ENCODE measurements around the gene MINDY4. TPM values are rescaled to one million over a fixed set of nuclear protein-coding genes. Genes with fewer than 3 reads are reported as not detected.
A peak's percentile ranks its signal among the peaks of the same experiment; 100 is the strongest.

The MINDY4 gene
- total RNA-seq, 1 donor from 2014 or later = 4.7 TPM

- Mint-ChIP-seq H3K27ac (ENCODE audit: unreplicated experiment) (no peak overlapping the region), H3K4me1 (ENCODE audit: unreplicated experiment) (peaks cover 3% of the 10 kb centered on the region), H3K36me3 (ENCODE audit: low read depth, unreplicated experiment) (peaks cover 12% of the 10 kb centered on the region), H3K4me3 (ENCODE audit: unreplicated experiment) (no peak overlapping the region), H3K9me3 (ENCODE audit: unreplicated experiment) (no peaks in the 10 kb centered on the region), H3K27me3 (ENCODE audit: unreplicated experiment) (peaks cover 4% of the 10 kb centered on the region)
- no peak for DNase-seq (ENCODE audit: low spot score)
- TF ChIP-seq CTCF (IDR thresholded peaks at IDR 0.05; ENCODE audit: unreplicated experiment) = no peak
These were observed 25.8 kb upstream of the MINDY4 start for GRCh38 chr7:30745261-30745941.

- H3K27ac Mint-ChIP-seq (ENCODE audit: unreplicated experiment) = no peak overlapping the region
- TF ChIP-seq CTCF (IDR thresholded peaks at IDR 0.05; ENCODE audit: unreplicated experiment) = no peak
- H3K27me3 Mint-ChIP-seq (ENCODE audit: unreplicated experiment) = peaks cover 5% of the 10 kb centered on the region
- H3K36me3 Mint-ChIP-seq (ENCODE audit: low read depth, unreplicated experiment) = peaks cover 17% of the 10 kb centered on the region
- no peak overlapping the region for H3K4me3 Mint-ChIP-seq (ENCODE audit: unreplicated experiment)
- no peak for DNase-seq (ENCODE audit: low spot score)
- peaks cover 7% of the 10 kb centered on the region for H3K4me1 Mint-ChIP-seq (ENCODE audit: unreplicated experiment)
- H3K9me3 Mint-ChIP-seq (ENCODE audit: unreplicated experiment) = no peaks in the 10 kb centered on the region
These were observed 21.2 kb upstream of the MINDY4 start for GRCh38 chr7:30750010-30750409.

GRCh38 chr7:30750683-30751650 is 20.2 kb upstream of the MINDY4 start:
- no peak for TF ChIP-seq CTCF (IDR thresholded peaks at IDR 0.05; ENCODE audit: unreplicated experiment)
- Mint-ChIP-seq H3K4me3 (ENCODE audit: unreplicated experiment) (peak overlapping the region; percentile 33), H3K4me1 (ENCODE audit: unreplicated experiment) (peaks cover 4% of the 10 kb centered on the region), H3K36me3 (ENCODE audit: low read depth, unreplicated experiment) (peaks cover 17% of the 10 kb centered on the region), H3K27ac (ENCODE audit: unreplicated experiment) (no peak overlapping the region), H3K9me3 (ENCODE audit: unreplicated experiment) (no peaks in the 10 kb centered on the region), H3K27me3 (ENCODE audit: unreplicated experiment) (peaks cover 5% of the 10 kb centered on the region)
- DNase-seq (ENCODE audit: low spot score) = no peak

GRCh38 chr7:30751696-30752273 is 19.4 kb upstream of the MINDY4 start, which contains the start of gene INMT:
INMT (plus strand) TSS chr7:30752135; CDS start chr7:30752151, 16 bp downstream.
- H3K4me3 Mint-ChIP-seq (ENCODE audit: unreplicated experiment) = no peak within 1 kb of the TSS
- H3K27me3 Mint-ChIP-seq (ENCODE audit: unreplicated experiment) = peaks cover 5% of the 10 kb centered on the region
- H3K9me3 Mint-ChIP-seq (ENCODE audit: unreplicated experiment) = no peaks in the 10 kb centered on the region
- DNase-seq (ENCODE audit: low spot score) = no peak
- no peak within 1 kb of the TSS for H3K27ac Mint-ChIP-seq (ENCODE audit: unreplicated experiment)
- peaks cover 4% of the 10 kb centered on the region for H3K4me1 Mint-ChIP-seq (ENCODE audit: unreplicated experiment)
- peaks cover 17% of the 10 kb centered on the region for H3K36me3 Mint-ChIP-seq (ENCODE audit: low read depth, unreplicated experiment)
- TF ChIP-seq CTCF (IDR thresholded peaks at IDR 0.05; ENCODE audit: unreplicated experiment) = no peak

Data from endothelial cell (in vitro differentiated cells).